Heart left ventricle (tissue), 13 donors: Measurements from ENCODE around the gene SCN8A.

Experiments used
- POLR2A ChIP-seq, 2 donors: fragments of 450-650 bp; IDR thresholded peaks; one replicate each; pipeline ENCODE4 v1.6.1; 2017; ENCODE audit warnings: antibody characterized with exemption in 2 of 2, mild to moderate bottlenecking in 2 of 2, moderate library complexity in 2 of 2
- TF ChIP-seq, protein P1 (sequence below), 12 donors: fragments of 200-600 bp; sonication (generic) in 4 of 12; IDR thresholded peaks; one replicate each; pipeline versions ENCODE4 v1.5.0 to v1.8.0; 2018 to 2022; ENCODE audit warnings: antibody characterized with exemption in 12 of 12, mild to moderate bottlenecking in 5 of 12
- donor health status: ischemic (EF 13 %, LVEDD 7.1; RV severe dilation, severe dysfunction).
- donor health status: DM: no; HTN: yes; CAD: no.
- donor health status: DM: no; HTN: no; CAD: no.
- donor health status: ischemic (EF 25% LVEDD 6.9; RV normal size, moderate dysfunction).
- donor health status: ischemic (EF 25% LVEDD 5.7; RV mildly dilated, moderate dysfunction).
- donor health status: ischemic (EF 35%, LVEDD 5.7; RV mildly dilated, moderate dysfunction).
- donor health status: nonischemic (EF 11% LVEDD 7.7; RV severe dilation, severe dysfunction).
- donor health status: DM: yes; HTN: yes; CAD: no.
- donor health status: PGD.
- donor health status: ischemic (EF 29% LVEDD 5.4; RV normal size, mild dysfunction).
- donor health status: nonischemic (EF 23%, LVEDD 6.1; RV moderate dilation, normal function).

DNA sequence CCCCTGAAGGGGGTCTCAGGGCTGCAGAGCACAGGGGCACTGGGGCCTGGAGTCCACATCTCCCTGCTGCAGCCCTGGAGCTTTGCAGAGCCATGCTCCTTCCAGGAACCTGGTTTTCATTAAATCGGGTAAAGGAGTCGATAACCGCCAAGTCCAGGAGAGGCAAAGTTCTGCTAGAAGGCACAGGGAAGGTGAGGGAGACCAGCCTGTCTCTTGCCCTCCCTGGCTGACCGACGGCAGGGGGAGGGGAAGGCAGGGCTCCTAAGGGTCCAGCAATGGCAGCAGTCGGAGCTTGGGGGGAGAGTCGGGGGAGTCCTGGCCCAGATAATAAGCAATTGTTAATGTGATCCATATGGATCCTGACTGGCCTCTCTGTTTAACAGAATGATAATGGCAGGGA is 254.4 kb downstream of the SCN8A start:
- TF ChIP-seq, protein P1, sequence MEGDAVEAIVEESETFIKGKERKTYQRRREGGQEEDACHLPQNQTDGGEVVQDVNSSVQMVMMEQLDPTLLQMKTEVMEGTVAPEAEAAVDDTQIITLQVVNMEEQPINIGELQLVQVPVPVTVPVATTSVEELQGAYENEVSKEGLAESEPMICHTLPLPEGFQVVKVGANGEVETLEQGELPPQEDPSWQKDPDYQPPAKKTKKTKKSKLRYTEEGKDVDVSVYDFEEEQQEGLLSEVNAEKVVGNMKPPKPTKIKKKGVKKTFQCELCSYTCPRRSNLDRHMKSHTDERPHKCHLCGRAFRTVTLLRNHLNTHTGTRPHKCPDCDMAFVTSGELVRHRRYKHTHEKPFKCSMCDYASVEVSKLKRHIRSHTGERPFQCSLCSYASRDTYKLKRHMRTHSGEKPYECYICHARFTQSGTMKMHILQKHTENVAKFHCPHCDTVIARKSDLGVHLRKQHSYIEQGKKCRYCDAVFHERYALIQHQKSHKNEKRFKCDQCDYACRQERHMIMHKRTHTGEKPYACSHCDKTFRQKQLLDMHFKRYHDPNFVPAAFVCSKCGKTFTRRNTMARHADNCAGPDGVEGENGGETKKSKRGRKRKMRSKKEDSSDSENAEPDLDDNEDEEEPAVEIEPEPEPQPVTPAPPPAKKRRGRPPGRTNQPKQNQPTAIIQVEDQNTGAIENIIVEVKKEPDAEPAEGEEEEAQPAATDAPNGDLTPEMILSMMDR (IDR thresholded peaks at IDR 0.05) = no peak
- TF ChIP-seq POLR2A (IDR thresholded peaks at IDR 0.05) = no peak
